Natural killer cell (primary cell): ENCODE data around the gene CERS3. TPM values are rescaled to one million over a fixed set of nuclear protein-coding genes. Genes with fewer than 3 reads are reported as not detected.

Experiments used
- ATAC-seq, 3 donors: fragments of 150-1000 bp in 2 of 3; fragments of 200-7000 bp in 1 of 3; cut with Tn5 transposase; 1 replicate in 1 of 3; 2 replicates in 2 of 3; pipeline ENCODE4 v1.10.0; 2021; ENCODE audit warnings: mild to moderate bottlenecking in 2 of 3, moderate library complexity in 2 of 3
- DNase-seq, 2 donors: peaks; one replicate each; pipeline versions ENCODE4 v3.0.0 to v3.0.0-alpha.2; 2013 to 2021; ENCODE audit warnings: mixed read lengths in 1 of 2
- H3K27ac ChIP-seq: one replicate; pipeline ENCODE4 v1.5.1; 2013; ENCODE audit warnings: mild to moderate bottlenecking, low read length
- H3K27me3 ChIP-seq: one replicate; pipeline ENCODE4 v1.6.1; 2013; ENCODE audit warnings: low read length; ENCODE audit not compliant: control insufficient read depth, insufficient read depth
- H3K36me3 ChIP-seq: one replicate; pipeline ENCODE4 v1.6.1; 2013; ENCODE audit warnings: low read length; ENCODE audit not compliant: control insufficient read depth, insufficient read depth
- H3K4me1 ChIP-seq: one replicate; pipeline ENCODE4 v1.6.1; 2013; ENCODE audit warnings: low read length; ENCODE audit not compliant: control insufficient read depth, insufficient read depth
- H3K4me3 ChIP-seq: one replicate; pipeline ENCODE4 v1.5.1; 2013; ENCODE audit warnings: low read length
- H3K9me3 ChIP-seq: one replicate; pipeline ENCODE4 v1.6.1; 2013; ENCODE audit warnings: low read length; ENCODE audit not compliant: control insufficient read depth, insufficient read depth
- H3K27ac Mint-ChIP-seq, 2 donors: one replicate each; pipeline ENCODE4 v1.8.0; 2022; ENCODE audit warnings: mild to moderate bottlenecking in 2 of 2, mixed read lengths in 2 of 2, moderate library complexity in 1 of 2
- H3K27me3 Mint-ChIP-seq, 2 donors: one replicate each; pipeline ENCODE4 v1.8.0; 2022; ENCODE audit warnings: low read depth in 2 of 2, mixed read lengths in 2 of 2
- H3K36me3 Mint-ChIP-seq: one replicate; pipeline ENCODE4 v1.8.0; 2022; ENCODE audit warnings: mixed read lengths
- H3K4me1 Mint-ChIP-seq, 2 donors: one replicate each; pipeline ENCODE4 v1.8.0; 2022; ENCODE audit warnings: mixed read lengths in 2 of 2
- H3K4me3 Mint-ChIP-seq: one replicate; pipeline ENCODE4 v1.8.0; 2022; ENCODE audit warnings: mild to moderate bottlenecking, moderate library complexity, mixed read lengths
- H3K9me3 Mint-ChIP-seq, 2 donors: one replicate each; pipeline ENCODE4 v1.8.0; 2022; ENCODE audit warnings: mixed read lengths in 2 of 2
- CTCF ChIP-seq: fragments of 200-600 bp; IDR thresholded peaks from one replicate; pipeline ENCODE4 v1.8.0; 2022; ENCODE audit warnings: antibody characterized with exemption
- WGBS: methylation state at CpG from one replicate; pipeline ENCODE4 v1.1.7; 2013; ENCODE audit warnings: missing lambda C conversion rate; ENCODE audit not compliant: insufficient coverage; 5-methylcytosine and 5-hydroxymethylcytosine counted together
- intact Hi-C: fragments of 100-400 bp; cut with micrococcal nuclease; formaldehyde crosslinking; loops from one replicate; pipeline ENCODE4 v1.14.2; 2022
- total RNA-seq, 4 donors: library from RNA; stranded (reverse); fragments of 120-200 nt in 1 of 4; gene quantifications; one replicate each; pipeline versions ENCODE4 v1.2.3 to v1.2.4, GENCODE V29; 2013 to 2022

CERS3 gene
- total RNA-seq, 3 donors from 2014 or later (not counting 1 experiment from before 2014, with no cell fraction given): 0.40 to 0.90 (median 0.48) TPM

- Mint-ChIP-seq H3K27me3 (peaks cover 47 to 52% of the 10 kb centered on the region in 2 donors), H3K4me3 (no peak overlapping the region), H3K27ac (no peak overlapping the region), H3K4me1 (no peaks in the 10 kb centered on the region), H3K36me3 (peaks cover 13% of the 10 kb centered on the region), H3K9me3 (peaks cover 0 to 7% of the 10 kb centered on the region in 2 donors)
- intact Hi-C loops: no loop called here
- Histone ChIP-seq H3K4me1 (no peaks in the 10 kb centered on the region), H3K4me3 (no peak overlapping the region), H3K27me3 (peaks cover 23% of the 10 kb centered on the region), H3K36me3 (no peaks in the 10 kb centered on the region), H3K9me3 (no peaks in the 10 kb centered on the region), H3K27ac (no peak overlapping the region)
- DNase-seq (peak in 1 of 2 donors; percentile 20), ATAC-seq (no peak)
- WGBS: 21% methylated on average over 9 of the region's 9 CpGs
- TF ChIP-seq CTCF: no peak
Measured at GRCh38 chr15:100372739-100373119, 156.0 kb downstream of the CERS3 start.

- H3K4me1 ChIP-seq: peaks cover 1% of the 10 kb centered on the region
- DNase-seq: no peak
- H3K9me3 ChIP-seq: no peaks in the 10 kb centered on the region
- ATAC-seq: no peak
- Mint-ChIP-seq H3K4me3 (no peak overlapping the region), H3K27me3 (peaks cover 45 to 54% of the 10 kb centered on the region in 2 donors), H3K27ac (no peak overlapping the region), H3K36me3 (no peaks in the 10 kb centered on the region), H3K4me1 (peaks cover 4 to 12% of the 10 kb centered on the region in 2 donors), H3K9me3 (no peaks in the 10 kb centered on the region)
- intact Hi-C loops: no loop called here
- H3K36me3 ChIP-seq: no peaks in the 10 kb centered on the region
- WGBS: 84% methylated on average over 2 of the region's 2 CpGs
- TF ChIP-seq CTCF: no peak
- no peak overlapping the region for H3K4me3 ChIP-seq
- H3K27ac ChIP-seq: no peak overlapping the region
- peaks cover 6% of the 10 kb centered on the region for H3K27me3 ChIP-seq
Measured at GRCh38 chr15:100355342-100355741, 173.4 kb downstream of the CERS3 start.

DNA sequence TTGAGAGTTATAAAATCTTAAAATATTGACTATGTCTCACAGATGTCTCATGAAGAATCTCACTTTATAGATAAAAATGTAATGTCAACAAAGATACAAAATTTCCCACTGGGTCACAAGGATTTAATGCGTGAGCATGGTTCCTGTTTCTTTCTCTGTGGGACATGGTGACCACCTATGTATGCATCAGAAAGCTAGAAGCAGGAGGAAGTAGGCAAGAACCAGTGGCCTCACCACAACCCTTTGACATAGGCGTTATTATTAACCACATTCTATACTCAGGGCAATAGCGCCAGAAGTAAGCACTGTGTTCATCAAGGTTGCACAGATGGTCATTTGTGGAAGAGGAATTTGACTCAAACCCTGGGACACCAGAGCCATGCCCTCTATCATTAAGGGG is 175.3 kb downstream of the CERS3 start:
- intact Hi-C loops: no loop called here
- WGBS: 30% methylated on average over 1 of the region's 3 CpGs
- Mint-ChIP-seq H3K9me3 (no peaks in the 10 kb centered on the region), H3K36me3 (no peaks in the 10 kb centered on the region), H3K27me3 (peaks cover 27 to 43% of the 10 kb centered on the region in 2 donors), H3K27ac (no peak overlapping the region), H3K4me3 (no peak overlapping the region), H3K4me1 (peaks cover 13 to 26% of the 10 kb centered on the region in 2 donors)
- peaks cover 8% of the 10 kb centered on the region for H3K4me1 ChIP-seq
- no peak overlapping the region for H3K4me3 ChIP-seq
- no peak for TF ChIP-seq CTCF
- no peaks in the 10 kb centered on the region for H3K36me3 ChIP-seq
- no peak overlapping the region for H3K27ac ChIP-seq
- H3K9me3 ChIP-seq: no peaks in the 10 kb centered on the region
- DNase-seq (no peak), ATAC-seq (peak in 1 of 3 donors; percentile 45)
- peaks cover 6% of the 10 kb centered on the region for H3K27me3 ChIP-seq
